GM12865 (cell line): ENCODE measurements around the gene TMEM131L.
"Not testable (repeated sequence)": the region's sequence is repeated elsewhere in the genome, so short reads cannot be mapped to it uniquely, and the experiment has no call there.

Source experiments
- DNase-seq: peaks from one replicate; pipeline ENCODE4 v3.0.0; 2010; ENCODE audit warnings: low read depth
- H3K4me3 ChIP-seq: 2 replicates; pipeline ENCODE4 v1.5.1; 2011; ENCODE audit warnings: mild to moderate bottlenecking, low read depth, low read length, control low read depth
- TF ChIP-seq, protein P1 (sequence below): IDR thresholded peaks from 2 replicates; pipeline ENCODE4 v1.5.1; 2011; ENCODE audit warnings: low read length, control low read depth, low read depth, inconsistent platforms; ENCODE audit not compliant: insufficient read depth; ENCODE audit errors: missing control alignments

The TMEM131L gene

GRCh38 chr4:153655002-153655541 lies 188.9 kb downstream of the TMEM131L start:
- DNase-seq, result no peak
- no peak overlapping the region for H3K4me3 ChIP-seq
- TF ChIP-seq, protein P1, sequence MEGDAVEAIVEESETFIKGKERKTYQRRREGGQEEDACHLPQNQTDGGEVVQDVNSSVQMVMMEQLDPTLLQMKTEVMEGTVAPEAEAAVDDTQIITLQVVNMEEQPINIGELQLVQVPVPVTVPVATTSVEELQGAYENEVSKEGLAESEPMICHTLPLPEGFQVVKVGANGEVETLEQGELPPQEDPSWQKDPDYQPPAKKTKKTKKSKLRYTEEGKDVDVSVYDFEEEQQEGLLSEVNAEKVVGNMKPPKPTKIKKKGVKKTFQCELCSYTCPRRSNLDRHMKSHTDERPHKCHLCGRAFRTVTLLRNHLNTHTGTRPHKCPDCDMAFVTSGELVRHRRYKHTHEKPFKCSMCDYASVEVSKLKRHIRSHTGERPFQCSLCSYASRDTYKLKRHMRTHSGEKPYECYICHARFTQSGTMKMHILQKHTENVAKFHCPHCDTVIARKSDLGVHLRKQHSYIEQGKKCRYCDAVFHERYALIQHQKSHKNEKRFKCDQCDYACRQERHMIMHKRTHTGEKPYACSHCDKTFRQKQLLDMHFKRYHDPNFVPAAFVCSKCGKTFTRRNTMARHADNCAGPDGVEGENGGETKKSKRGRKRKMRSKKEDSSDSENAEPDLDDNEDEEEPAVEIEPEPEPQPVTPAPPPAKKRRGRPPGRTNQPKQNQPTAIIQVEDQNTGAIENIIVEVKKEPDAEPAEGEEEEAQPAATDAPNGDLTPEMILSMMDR, result no peak

DNA sequence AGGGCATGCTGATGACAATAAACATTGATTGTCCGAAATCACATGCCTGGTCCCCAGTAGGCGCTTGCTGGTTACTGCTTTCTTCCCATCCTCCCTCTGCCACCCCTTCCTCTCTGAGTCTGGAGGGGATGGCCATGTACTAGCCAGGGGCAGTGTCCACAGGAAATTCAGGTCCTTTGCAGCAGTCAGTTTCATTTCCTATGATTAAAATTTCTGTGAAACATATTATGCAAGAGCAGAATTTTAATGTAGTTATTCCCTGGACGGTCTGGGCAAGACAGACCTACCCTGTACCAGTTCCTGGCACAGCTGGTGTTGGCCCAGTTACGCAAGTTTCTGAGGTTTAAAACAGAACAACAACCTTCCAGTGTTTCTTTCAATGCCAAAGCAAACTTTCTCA lies 189.8 kb downstream of the TMEM131L start:
- TF ChIP-seq, protein P1, result no peak
- no peak for DNase-seq
- H3K4me3 ChIP-seq, result no peak overlapping the region

GRCh38 chr4:153661215-153661822 lies 195.2 kb downstream of the TMEM131L start:
- no peak for DNase-seq
- TF ChIP-seq, protein P1, result no peak
- H3K4me3 ChIP-seq, result no peak overlapping the region

DNA sequence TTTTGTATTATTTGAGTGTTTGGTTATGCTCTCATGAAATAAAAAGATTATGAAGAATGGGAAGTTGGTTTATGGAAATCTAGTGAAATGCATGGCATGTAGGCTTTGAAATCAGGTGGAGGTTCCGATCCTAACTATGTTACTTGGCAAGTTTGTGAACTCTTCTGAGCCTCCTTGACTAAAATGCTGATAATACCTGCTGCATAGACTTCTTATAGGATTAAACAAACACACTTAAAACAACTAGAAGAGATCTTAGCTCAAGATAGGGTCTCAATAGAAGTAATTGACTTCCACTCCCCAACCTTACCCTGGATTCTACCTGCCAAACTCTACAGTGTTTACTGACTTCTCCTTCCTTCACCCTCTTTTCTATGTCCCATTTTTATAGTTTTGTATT lies 195.7 kb downstream of the TMEM131L start:
- no peak for DNase-seq
- H3K4me3 ChIP-seq, result no peak overlapping the region
- TF ChIP-seq, protein P1, result no peak

- no peak overlapping the region for H3K4me3 ChIP-seq
- DNase-seq, result no peak
- TF ChIP-seq, protein P1, result no peak
These were observed 197.5 kb downstream of the TMEM131L start for GRCh38 chr4:153663667-153664066.

- DNase-seq, H3K4me3 ChIP-seq: not testable (repeated sequence)
These were observed 200.3 kb downstream of the TMEM131L start for GRCh38 chr4:153666505-153666904.

GRCh38 chr4:153668647-153669046 lies 202.5 kb downstream of the TMEM131L start:
- DNase-seq, result no peak
- TF ChIP-seq, protein P1, result no peak
- no peak overlapping the region for H3K4me3 ChIP-seq
